ENCODE data around the gene FAM13C. TPM values are rescaled to one million over a fixed set of nuclear protein-coding genes. Genes with fewer than 3 reads are reported as not detected.
A peak's percentile ranks its signal among the peaks of the same experiment; 100 is the strongest.
"Not testable (repeated sequence)": the region's sequence is repeated elsewhere in the genome, so short reads cannot be mapped to it uniquely, and the experiment has no call there.

Gene FAM13C
- total RNA-seq = 5.9 and 6.4 TPM in 2 replicates
- long read RNA-seq, partial matches to known transcripts = 5 of 10 reads
- long read RNA-seq, other reads (novel, unspliced or antisense) = 5 of 10 reads

- Mint-ChIP-seq H3K27me3 (peaks cover 10% of the 10 kb centered on the region), H3K36me3 (ENCODE audit: insufficient read depth) (no peaks in the 10 kb centered on the region), H3K9me3 (ENCODE audit: low read depth) (no peaks in the 10 kb centered on the region), H3K4me3 (ENCODE audit: low read depth) (peak within 1 kb of the TSS; percentile 86), H3K27ac (peak within 1 kb of the TSS; percentile 95), H3K4me1 (ENCODE audit: low read depth) (peaks cover 10% of the 10 kb centered on the region)
- peak; percentile 57 for DNase-seq (ENCODE audit: low spot score, unreplicated experiment)
- TF ChIP-seq CTCF (IDR thresholded peaks at IDR 0.05; ENCODE audit: unreplicated experiment) = no peak
These were observed at the start of gene FAM13C for GRCh38 chr10:59362144-59362958. FAM13C (minus strand) TSS chr10:59362549; CDS start chr10:59362460, 89 bp downstream.

- Mint-ChIP-seq H3K27ac (no peak overlapping the region), H3K27me3 (no peaks in the 10 kb centered on the region), H3K9me3 (ENCODE audit: low read depth) (peaks cover 22% of the 10 kb centered on the region), H3K36me3 (ENCODE audit: insufficient read depth) (no peaks in the 10 kb centered on the region), H3K4me3 (ENCODE audit: low read depth) (no peak overlapping the region), H3K4me1 (ENCODE audit: low read depth) (no peaks in the 10 kb centered on the region)
- no peak for DNase-seq (ENCODE audit: low spot score, unreplicated experiment)
- TF ChIP-seq CTCF (IDR thresholded peaks at IDR 0.05; ENCODE audit: unreplicated experiment) = no peak
These were observed 42.9 kb upstream of the FAM13C start for GRCh38 chr10:59405235-59405634.

- peaks cover 21% of the 10 kb centered on the region for H3K9me3 Mint-ChIP-seq (ENCODE audit: low read depth)
- no peak for TF ChIP-seq CTCF (IDR thresholded peaks at IDR 0.05; ENCODE audit: unreplicated experiment)
- H3K27me3 Mint-ChIP-seq = no peaks in the 10 kb centered on the region
- no peak for DNase-seq (ENCODE audit: low spot score, unreplicated experiment)
- H3K36me3 Mint-ChIP-seq (ENCODE audit: insufficient read depth) = no peaks in the 10 kb centered on the region
- H3K27ac Mint-ChIP-seq = no peak overlapping the region
- H3K4me1 Mint-ChIP-seq (ENCODE audit: low read depth) = no peaks in the 10 kb centered on the region
- no peak overlapping the region for H3K4me3 Mint-ChIP-seq (ENCODE audit: low read depth)
These were observed 37.9 kb upstream of the FAM13C start for GRCh38 chr10:59400214-59400613.

DNA sequence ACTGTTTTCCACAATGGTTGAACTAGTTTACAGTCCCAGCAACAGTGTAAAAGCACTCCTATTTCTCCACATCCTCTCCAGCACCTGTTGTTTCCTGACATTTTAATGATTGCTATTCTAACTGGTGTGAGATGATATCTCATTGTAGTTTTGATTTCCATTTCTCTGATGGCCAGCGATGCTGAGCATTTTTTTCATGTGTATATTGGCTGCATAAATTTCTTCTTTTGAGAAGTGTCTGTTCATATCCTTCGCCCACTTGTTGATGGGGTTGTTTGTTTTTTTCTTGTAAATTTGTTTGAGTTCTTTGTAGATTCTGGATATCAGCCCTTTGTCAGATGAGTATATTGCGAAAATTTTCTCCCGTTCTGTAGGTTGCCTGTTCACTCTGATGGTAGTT lies 37.0 kb upstream of the FAM13C start:
- H3K27me3 Mint-ChIP-seq; H3K27ac Mint-ChIP-seq; H3K4me1 Mint-ChIP-seq (ENCODE audit: low read depth); DNase-seq (ENCODE audit: low spot score, unreplicated experiment); H3K4me3 Mint-ChIP-seq (ENCODE audit: low read depth); H3K36me3 Mint-ChIP-seq (ENCODE audit: insufficient read depth): not testable (repeated sequence)
- H3K9me3 Mint-ChIP-seq (ENCODE audit: low read depth) = peaks cover 17% of the 10 kb centered on the region

DNA sequence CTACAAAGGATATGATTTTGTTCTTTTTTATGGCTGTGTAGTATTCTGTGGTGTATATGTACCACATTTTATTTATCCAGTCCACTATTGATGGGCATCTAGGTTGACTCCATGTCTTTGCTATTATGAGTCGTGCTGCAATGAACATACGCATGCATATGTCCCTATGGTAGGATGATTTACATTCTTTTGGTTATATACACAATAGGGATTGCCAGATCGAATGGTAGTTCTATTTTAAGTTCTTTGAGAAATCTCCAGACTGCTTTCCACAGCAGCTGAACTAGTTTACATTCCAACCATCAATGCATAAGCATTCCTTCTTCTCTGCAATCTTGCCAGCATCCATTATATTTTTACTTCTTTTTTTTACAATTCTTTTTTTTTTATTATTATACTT lies 35.6 kb upstream of the FAM13C start:
- no peaks in the 10 kb centered on the region for H3K27me3 Mint-ChIP-seq
- H3K4me3 Mint-ChIP-seq (ENCODE audit: low read depth) = no peak overlapping the region
- DNase-seq (ENCODE audit: low spot score, unreplicated experiment) = no peak
- H3K9me3 Mint-ChIP-seq (ENCODE audit: low read depth) = peaks cover 17% of the 10 kb centered on the region
- H3K27ac Mint-ChIP-seq = no peak overlapping the region
- no peak for TF ChIP-seq CTCF (IDR thresholded peaks at IDR 0.05; ENCODE audit: unreplicated experiment)
- H3K36me3 Mint-ChIP-seq (ENCODE audit: insufficient read depth) = no peaks in the 10 kb centered on the region
- no peaks in the 10 kb centered on the region for H3K4me1 Mint-ChIP-seq (ENCODE audit: low read depth)

DNA sequence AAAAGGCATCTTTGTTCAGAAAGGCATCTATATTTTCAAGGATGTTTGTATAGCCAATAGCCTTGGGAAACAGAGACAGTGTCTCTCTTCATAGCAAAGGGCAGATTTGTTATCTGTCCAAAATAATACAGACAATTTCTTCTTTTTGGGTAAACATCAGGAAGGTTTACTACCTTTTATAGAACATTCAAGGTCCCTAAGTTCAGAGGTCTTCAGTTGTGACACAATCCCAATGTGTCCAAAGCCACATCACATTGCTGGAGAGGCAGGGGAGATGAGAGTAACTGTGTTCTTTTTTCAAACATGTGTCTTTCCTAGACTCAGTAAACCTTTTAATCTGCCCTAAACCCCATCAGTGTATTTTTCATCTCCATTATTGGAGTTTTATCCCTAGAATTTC lies 33.6 kb upstream of the FAM13C start:
- Mint-ChIP-seq H3K4me1 (ENCODE audit: low read depth) (no peaks in the 10 kb centered on the region), H3K27me3 (no peaks in the 10 kb centered on the region), H3K27ac (no peak overlapping the region), H3K36me3 (ENCODE audit: insufficient read depth) (no peaks in the 10 kb centered on the region), H3K9me3 (ENCODE audit: low read depth) (peaks cover 16% of the 10 kb centered on the region), H3K4me3 (ENCODE audit: low read depth) (no peak overlapping the region)
- no peak for TF ChIP-seq CTCF (IDR thresholded peaks at IDR 0.05; ENCODE audit: unreplicated experiment)
- no peak for DNase-seq (ENCODE audit: low spot score, unreplicated experiment)
